Activated naive CD4-positive, alpha-beta T cell treated with anti-CD3 and anti-CD28 coated beads, Interleukin-2, amount 50 U/mL, for 24 hours (primary cell): ENCODE measurements around the gene GSC2.
A peak's percentile ranks its signal among the peaks of the same experiment; 100 is the strongest.

Experiments
- H3K27ac Mint-ChIP-seq: one replicate; pipeline ENCODE4 v1.8.0; 2021; ENCODE audit warnings: mild to moderate bottlenecking, mixed read lengths
- H3K27me3 Mint-ChIP-seq: one replicate; pipeline ENCODE4 v1.8.0; 2021; ENCODE audit warnings: mixed read lengths
- H3K36me3 Mint-ChIP-seq: one replicate; pipeline ENCODE4 v1.8.0; 2021; ENCODE audit warnings: mixed read lengths
- H3K4me1 Mint-ChIP-seq: one replicate; pipeline ENCODE4 v1.8.0; 2021; ENCODE audit warnings: mixed read lengths
- H3K4me3 Mint-ChIP-seq: one replicate; pipeline ENCODE4 v1.8.0; 2021; ENCODE audit warnings: mild to moderate bottlenecking, mixed read lengths
- H3K9me3 Mint-ChIP-seq: one replicate; pipeline ENCODE4 v1.8.0; 2021; ENCODE audit warnings: mixed read lengths

The GSC2 gene

DNA sequence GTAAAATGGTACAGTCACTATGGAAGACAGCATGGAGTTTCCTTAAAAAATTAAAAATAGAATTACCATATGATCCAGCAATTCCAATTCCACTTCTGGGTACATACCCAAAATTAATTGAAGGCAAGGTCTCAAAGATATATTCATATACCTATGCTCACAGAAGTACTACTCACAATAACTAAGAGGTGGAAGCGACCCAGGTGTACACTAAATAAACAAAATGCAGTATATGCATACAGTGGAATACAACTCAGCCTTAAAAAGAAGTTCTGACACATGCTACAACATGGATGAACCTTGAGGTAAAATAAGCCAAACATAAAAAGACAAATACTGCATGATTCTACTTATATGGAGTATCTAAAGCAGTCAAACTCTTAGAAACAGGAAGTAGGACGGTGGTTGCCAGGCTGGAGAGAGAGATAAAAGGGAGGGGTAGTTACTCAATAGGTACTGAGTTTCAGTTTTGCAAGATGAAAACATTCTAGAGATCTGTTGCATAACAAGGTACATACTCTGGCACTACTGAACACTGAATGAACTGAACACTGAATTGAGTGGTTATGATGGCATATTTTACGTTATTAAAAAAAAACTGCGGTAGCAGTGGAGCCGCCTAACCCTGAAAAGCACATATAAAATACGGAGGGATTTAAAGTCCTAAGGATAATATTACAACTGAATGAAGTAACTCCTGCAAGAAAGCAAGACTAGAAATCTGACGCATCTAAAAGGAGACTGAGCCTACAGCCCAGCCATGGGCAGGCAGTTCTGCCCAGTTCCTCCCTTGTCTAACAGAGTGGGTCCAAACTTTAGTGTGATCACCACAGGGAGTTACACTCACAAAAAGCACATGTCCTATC is 40.7 kb downstream of the GSC2 start:
- peak overlapping the region; percentile 79 for H3K27ac Mint-ChIP-seq
- no peaks in the 10 kb centered on the region for H3K27me3 Mint-ChIP-seq
- H3K36me3 Mint-ChIP-seq, result no peaks in the 10 kb centered on the region
- no peaks in the 10 kb centered on the region for H3K9me3 Mint-ChIP-seq
- H3K4me3 Mint-ChIP-seq, result peak overlapping the region; percentile 78
- peaks cover 70% of the 10 kb centered on the region for H3K4me1 Mint-ChIP-seq

- Mint-ChIP-seq H3K9me3 (no peaks in the 10 kb centered on the region), H3K27ac (peak overlapping the region; percentile 79), H3K27me3 (no peaks in the 10 kb centered on the region), H3K36me3 (no peaks in the 10 kb centered on the region), H3K4me1 (peaks cover 72% of the 10 kb centered on the region), H3K4me3 (peak overlapping the region; percentile 11)
These were observed 41.3 kb downstream of the GSC2 start for GRCh38 chr22:19108807-19109197.

GRCh38 chr22:19107730-19108074 is 42.4 kb downstream of the GSC2 start:
- Mint-ChIP-seq H3K4me1 (peaks cover 74% of the 10 kb centered on the region), H3K9me3 (no peaks in the 10 kb centered on the region), H3K4me3 (peak overlapping the region; percentile 58), H3K36me3 (no peaks in the 10 kb centered on the region), H3K27ac (peak overlapping the region; percentile 91), H3K27me3 (no peaks in the 10 kb centered on the region)

GRCh38 chr22:19106886-19107729 is 43.0 kb downstream of the GSC2 start:
- H3K36me3 Mint-ChIP-seq, result no peaks in the 10 kb centered on the region
- H3K27me3 Mint-ChIP-seq, result no peaks in the 10 kb centered on the region
- H3K4me3 Mint-ChIP-seq, result peak overlapping the region; percentile 39
- no peaks in the 10 kb centered on the region for H3K9me3 Mint-ChIP-seq
- H3K27ac Mint-ChIP-seq, result peak overlapping the region; percentile 91
- H3K4me1 Mint-ChIP-seq, result peaks cover 72% of the 10 kb centered on the region

DNA sequence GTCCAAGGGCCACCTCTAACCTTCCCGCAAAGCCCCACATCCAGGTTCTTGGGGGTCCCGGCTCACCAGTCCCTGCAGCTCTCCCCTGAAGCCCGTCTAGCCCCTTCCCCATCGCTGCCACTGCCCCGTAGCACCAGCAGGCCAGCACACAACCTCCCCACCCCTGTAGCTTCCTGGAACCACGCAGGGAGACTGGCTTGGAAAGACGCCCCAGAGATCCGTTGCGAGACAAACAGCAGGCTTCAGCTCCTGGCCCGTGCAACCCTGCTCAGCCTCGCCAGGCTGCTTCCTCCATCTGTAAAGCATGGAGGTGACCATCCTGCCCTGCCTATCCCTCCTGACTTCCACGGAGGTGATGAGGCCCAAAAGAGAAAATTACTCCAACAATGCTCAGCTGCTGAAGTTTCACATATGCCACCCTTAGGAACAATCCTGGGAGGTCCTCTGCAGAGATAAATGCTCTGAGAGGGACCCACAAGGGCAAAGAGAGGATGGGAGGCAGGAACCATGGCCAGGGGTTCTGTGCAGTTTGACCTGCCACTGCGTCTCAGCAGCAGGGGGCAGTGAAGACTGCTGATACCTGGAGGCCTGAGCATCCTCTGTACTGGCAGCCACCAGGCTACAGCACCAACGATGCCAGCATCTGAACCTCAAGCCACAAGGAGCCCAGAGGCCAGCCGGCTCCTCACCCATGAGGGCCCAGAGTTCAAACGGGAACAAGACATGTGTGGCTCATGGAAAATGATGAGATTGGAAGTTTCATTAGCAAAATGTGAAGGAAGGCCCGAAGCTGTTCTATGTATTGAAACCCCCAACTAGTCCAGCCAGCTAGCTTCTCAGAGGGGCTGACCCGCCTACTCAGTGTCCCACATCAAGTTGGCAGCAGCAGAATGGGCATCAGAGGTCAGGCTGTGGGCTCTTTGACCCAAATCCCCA is 44.0 kb downstream of the GSC2 start:
- Mint-ChIP-seq H3K27me3 (no peaks in the 10 kb centered on the region), H3K4me3 (peak overlapping the region; percentile 13), H3K4me1 (peaks cover 71% of the 10 kb centered on the region)

GRCh38 chr22:19105456-19105855 is 44.6 kb downstream of the GSC2 start:
- Mint-ChIP-seq H3K4me3 (no peak overlapping the region), H3K4me1 (peaks cover 67% of the 10 kb centered on the region), H3K27me3 (no peaks in the 10 kb centered on the region), H3K36me3 (no peaks in the 10 kb centered on the region), H3K9me3 (no peaks in the 10 kb centered on the region), H3K27ac (no peak overlapping the region)

More for the DNA sequence above, 44.0 kb downstream of the GSC2 start:
- H3K36me3 Mint-ChIP-seq, result no peaks in the 10 kb centered on the region
- H3K9me3 Mint-ChIP-seq, result no peaks in the 10 kb centered on the region
- peak overlapping the region; percentile 88 for H3K27ac Mint-ChIP-seq

- Mint-ChIP-seq H3K27ac (peak overlapping the region; percentile 35), H3K27me3 (no peaks in the 10 kb centered on the region), H3K36me3 (no peaks in the 10 kb centered on the region), H3K9me3 (no peaks in the 10 kb centered on the region), H3K4me3 (no peak overlapping the region), H3K4me1 (peaks cover 59% of the 10 kb centered on the region)
These were observed 45.9 kb downstream of the GSC2 start for GRCh38 chr22:19103880-19104821.

GRCh38 chr22:19098157-19098556 is 51.9 kb downstream of the GSC2 start:
- Mint-ChIP-seq H3K4me3 (no peak overlapping the region), H3K9me3 (no peaks in the 10 kb centered on the region), H3K27me3 (no peaks in the 10 kb centered on the region), H3K4me1 (peaks cover 48% of the 10 kb centered on the region), H3K36me3 (no peaks in the 10 kb centered on the region), H3K27ac (no peak overlapping the region)

DNA sequence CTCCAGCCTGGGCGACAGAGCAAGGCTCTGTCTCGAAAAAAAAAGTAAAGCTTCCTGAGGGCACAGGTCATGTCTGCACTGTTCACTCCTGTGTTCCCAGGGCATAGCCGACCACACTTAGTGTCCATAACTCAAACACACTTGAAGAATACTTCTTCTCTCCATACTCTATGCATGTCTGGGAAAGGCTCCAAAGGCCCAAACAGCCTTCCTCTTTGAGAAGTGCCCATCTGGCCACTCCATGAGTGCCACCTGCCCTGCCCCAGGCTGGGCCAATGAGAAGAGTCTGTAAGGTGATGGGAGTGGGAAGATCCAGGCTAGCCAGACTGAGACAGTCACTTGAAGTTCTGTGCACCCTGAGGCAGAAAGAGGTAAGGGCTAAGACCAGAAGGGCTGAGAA is 52.6 kb downstream of the GSC2 start:
- H3K27me3 Mint-ChIP-seq, result no peaks in the 10 kb centered on the region
- peaks cover 2% of the 10 kb centered on the region for H3K36me3 Mint-ChIP-seq
- no peaks in the 10 kb centered on the region for H3K9me3 Mint-ChIP-seq
- H3K27ac Mint-ChIP-seq, result no peak overlapping the region
- H3K4me1 Mint-ChIP-seq, result peaks cover 47% of the 10 kb centered on the region
- H3K4me3 Mint-ChIP-seq, result no peak overlapping the region
